HG02571 (cell line): ENCODE measurements around the gene CD46.

Experiments
- ATAC-seq: cut with Tn5 transposase; IDR thresholded peaks from one replicate; pipeline ENCODE4 v1.9.1; 2021; ENCODE audit warnings: mild to moderate bottlenecking, moderate library complexity; ENCODE audit not compliant: unreplicated experiment

CD46 gene

GRCh38 chr1:207826557-207827487, 75.0 kb downstream of the CD46 start:
- no peak for ATAC-seq

GRCh38 chr1:207827488-207827830, 75.6 kb downstream of the CD46 start:
- ATAC-seq, result no peak

- ATAC-seq, result no peak
Observed at GRCh38 chr1:207828046-207828445, 76.2 kb downstream of the CD46 start.

GRCh38 chr1:207828485-207829158, 76.8 kb downstream of the CD46 start:
- peak; percentile 18 for ATAC-seq

- no peak for ATAC-seq
Observed at GRCh38 chr1:207829576-207829975, 77.7 kb downstream of the CD46 start.

GRCh38 chr1:207830788-207831187, 78.9 kb downstream of the CD46 start:
- ATAC-seq, result no peak

- ATAC-seq, result peak; percentile 85
Observed at GRCh38 chr1:207831517-207832327, 79.9 kb downstream of the CD46 start.

- ATAC-seq, result no peak
Observed at GRCh38 chr1:207832796-207833195, 80.9 kb downstream of the CD46 start.

- no peak for ATAC-seq
Observed at GRCh38 chr1:207833381-207833780, 81.5 kb downstream of the CD46 start.

GRCh38 chr1:207833956-207834660, 82.3 kb downstream of the CD46 start:
- no peak for ATAC-seq

GRCh38 chr1:207835958-207836357, 84.1 kb downstream of the CD46 start:
- ATAC-seq, result no peak

- no peak for ATAC-seq
Observed at GRCh38 chr1:207836591-207837347, 84.9 kb downstream of the CD46 start.

GRCh38 chr1:207837673-207838072, 85.8 kb downstream of the CD46 start:
- no peak for ATAC-seq

GRCh38 chr1:207838156-207839082, 86.6 kb downstream of the CD46 start:
- ATAC-seq, result no peak

- no peak for ATAC-seq
Observed at GRCh38 chr1:207839083-207839413, 87.2 kb downstream of the CD46 start.

- ATAC-seq, result no peak
Observed at GRCh38 chr1:207840380-207840779, 88.5 kb downstream of the CD46 start.

GRCh38 chr1:207841293-207841692, 89.4 kb downstream of the CD46 start:
- ATAC-seq, result no peak

- ATAC-seq, result no peak
Observed at GRCh38 chr1:207841901-207842300, 90.0 kb downstream of the CD46 start.

- no peak for ATAC-seq
Observed at GRCh38 chr1:207842506-207842905, 90.7 kb downstream of the CD46 start.
